ENCODE measurements around the gene AMBP.

DNA sequence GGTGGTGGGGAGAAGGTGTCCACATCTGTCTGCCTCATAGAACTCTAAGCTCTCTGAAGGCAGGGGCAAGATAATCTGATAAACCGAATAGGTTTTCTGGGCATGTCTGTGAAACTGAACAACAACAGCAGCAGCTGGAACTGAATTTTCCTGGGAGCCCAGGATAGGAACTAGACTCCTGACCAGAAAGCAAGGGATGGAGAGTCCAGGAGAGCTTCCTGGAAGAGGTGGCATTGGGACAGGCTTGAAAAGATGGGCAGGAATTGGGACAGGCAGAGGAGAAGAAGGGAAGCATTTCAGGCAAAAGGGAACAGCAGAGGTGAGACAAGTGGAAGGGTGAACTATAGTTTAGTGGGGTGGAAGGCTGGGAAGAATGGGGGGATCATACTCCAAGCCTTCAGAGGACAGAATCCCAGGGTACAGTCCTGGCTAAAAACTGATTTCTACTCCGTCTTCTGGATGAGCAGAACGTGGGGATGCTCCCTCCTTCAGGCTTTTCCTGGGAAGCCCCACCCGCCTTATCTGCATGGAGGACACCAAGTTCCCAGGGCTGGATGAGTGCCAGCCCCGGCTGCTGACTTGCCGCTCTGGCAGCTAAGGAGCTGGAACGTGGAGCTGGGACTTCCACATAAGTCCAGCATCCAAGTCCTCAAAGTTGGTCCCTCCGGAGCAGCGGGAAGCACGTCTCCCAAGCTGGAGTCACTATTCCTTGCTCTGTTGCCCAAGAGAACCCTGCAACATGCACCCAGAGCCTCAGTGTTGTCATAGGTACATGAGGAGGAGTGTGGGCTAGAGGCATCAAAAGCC, 34.9 kb upstream of the AMBP start:
- TF ChIP-seq, protein P1, sequence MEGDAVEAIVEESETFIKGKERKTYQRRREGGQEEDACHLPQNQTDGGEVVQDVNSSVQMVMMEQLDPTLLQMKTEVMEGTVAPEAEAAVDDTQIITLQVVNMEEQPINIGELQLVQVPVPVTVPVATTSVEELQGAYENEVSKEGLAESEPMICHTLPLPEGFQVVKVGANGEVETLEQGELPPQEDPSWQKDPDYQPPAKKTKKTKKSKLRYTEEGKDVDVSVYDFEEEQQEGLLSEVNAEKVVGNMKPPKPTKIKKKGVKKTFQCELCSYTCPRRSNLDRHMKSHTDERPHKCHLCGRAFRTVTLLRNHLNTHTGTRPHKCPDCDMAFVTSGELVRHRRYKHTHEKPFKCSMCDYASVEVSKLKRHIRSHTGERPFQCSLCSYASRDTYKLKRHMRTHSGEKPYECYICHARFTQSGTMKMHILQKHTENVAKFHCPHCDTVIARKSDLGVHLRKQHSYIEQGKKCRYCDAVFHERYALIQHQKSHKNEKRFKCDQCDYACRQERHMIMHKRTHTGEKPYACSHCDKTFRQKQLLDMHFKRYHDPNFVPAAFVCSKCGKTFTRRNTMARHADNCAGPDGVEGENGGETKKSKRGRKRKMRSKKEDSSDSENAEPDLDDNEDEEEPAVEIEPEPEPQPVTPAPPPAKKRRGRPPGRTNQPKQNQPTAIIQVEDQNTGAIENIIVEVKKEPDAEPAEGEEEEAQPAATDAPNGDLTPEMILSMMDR (conservative IDR thresholded peaks at IDR 0.05; ENCODE audit: low read depth, low read length), result no peak
- TF ChIP-seq EZH2phosphoT487 (IDR thresholded peaks at IDR 0.05; ENCODE audit: borderline replicate concordance, low read length), result no peak

Data from PC-3 (cell line).